Pulmonary artery endothelial cell (primary cell): ENCODE results near the gene BCOR. TPM values are rescaled to one million over a fixed set of nuclear protein-coding genes. Genes with fewer than 3 reads are reported as not detected.

ENCODE experiments used
- DNase-seq: peaks from one replicate; pipeline ENCODE4 v3.0.0-alpha.2; 2011; ENCODE audit warnings: low read depth, low spot score
- total RNA-seq: library from RNA; depleted of rRNA; stranded (reverse); fragments of >200 nt; gene quantifications from 2 replicates; pipeline ENCODE4 v1.2.3, GENCODE V29; 2014

BCOR gene
- total RNA-seq, 1 donor from 2014 or later, result 11.0 TPM

GRCh38 chrX:40006106-40007017 lies 91.4 kb downstream of the BCOR start:
- DNase-seq, result no peak

GRCh38 chrX:40005292-40006011 lies 92.3 kb downstream of the BCOR start:
- no peak for DNase-seq

GRCh38 chrX:40004921-40005291 lies 92.9 kb downstream of the BCOR start:
- DNase-seq, result no peak

- no peak for DNase-seq
These were observed 93.6 kb downstream of the BCOR start for GRCh38 chrX:40004246-40004535.

- DNase-seq, result no peak
These were observed 94.1 kb downstream of the BCOR start for GRCh38 chrX:40003428-40004245.

GRCh38 chrX:40003071-40003427 lies 94.7 kb downstream of the BCOR start:
- DNase-seq, result no peak
